Thymus (tissue), 11 donors: Measurements from ENCODE around the gene DISC1. TPM values are rescaled to one million over a fixed set of nuclear protein-coding genes. Genes with fewer than 3 reads are reported as not detected.

Experiments
- DNase-seq, 9 donors: peaks; one replicate each; pipeline ENCODE4 v3.0.0-alpha.2; 2013; ENCODE audit warnings: low spot score in 9 of 9, low read depth in 6 of 9, missing footprints in 1 of 9
- H3K27ac ChIP-seq, 2 donors: one replicate each; pipeline ENCODE4 v1.5.1; 2013; ENCODE audit warnings: control low read depth in 1 of 2, low read depth in 1 of 2, low read length in 1 of 2, mild to moderate bottlenecking in 1 of 2, moderate library complexity in 1 of 2
- H3K27me3 ChIP-seq, 2 donors: one replicate each; pipeline ENCODE4 v1.5.1; 2013; ENCODE audit warnings: low read length in 1 of 2; ENCODE audit not compliant: control insufficient read depth in 2 of 2, insufficient read depth in 1 of 2
- H3K36me3 ChIP-seq, 2 donors: one replicate each; pipeline ENCODE4 v1.5.1; 2013; ENCODE audit warnings: low read length in 1 of 2, mild to moderate bottlenecking in 1 of 2, moderate library complexity in 1 of 2; ENCODE audit not compliant: control insufficient read depth in 2 of 2, insufficient read depth in 2 of 2
- H3K4me1 ChIP-seq, 2 donors: one replicate each; pipeline ENCODE4 v1.5.1; 2013; ENCODE audit warnings: low read length in 2 of 2; ENCODE audit not compliant: control insufficient read depth in 2 of 2, insufficient read depth in 2 of 2
- H3K4me3 ChIP-seq, 2 donors: one replicate each; pipeline ENCODE4 v1.5.1; 2013; ENCODE audit warnings: low read length in 2 of 2, control low read depth in 1 of 2, mild to moderate bottlenecking in 1 of 2
- H3K9me3 ChIP-seq, 2 donors: one replicate each; pipeline ENCODE4 v1.5.1; 2013; ENCODE audit warnings: low read length in 1 of 2, mild to moderate bottlenecking in 1 of 2; ENCODE audit not compliant: control insufficient read depth in 2 of 2, insufficient read depth in 1 of 2
- WGBS: extraction: QIAGEN DNeasy Blood & Tissue Kit; methylation state at CpG from one replicate; pipeline ENCODE4 v1.1.7; 2013; 5-methylcytosine and 5-hydroxymethylcytosine counted together
- polyA plus RNA-seq: library from polyadenylated mRNA; stranded (reverse); fragments of 200-250 nt; gene quantifications from one replicate; pipeline ENCODE4 v1.2.3, GENCODE V29; 2013
- total RNA-seq: library from RNA; stranded (reverse); fragments of 120-200 nt; gene quantifications from one replicate; pipeline ENCODE4 v1.2.4, GENCODE V29; 2013
- donor health status: healthy.

The DISC1 gene
- total and polyA plus RNA-seq, 2 donors: 4.4 to 5.3 TPM

- no peak overlapping the region for H3K27ac ChIP-seq
- H3K36me3 ChIP-seq: no peaks in the 10 kb centered on the region
- no peaks in the 10 kb centered on the region for H3K9me3 ChIP-seq
- WGBS: 96% methylated on average over 1 of the region's 1 CpG
- no peaks in the 10 kb centered on the region for H3K27me3 ChIP-seq
- H3K4me3 ChIP-seq: no peak overlapping the region
- no peaks in the 10 kb centered on the region for H3K4me1 ChIP-seq
- DNase-seq: no peak
Measured at GRCh38 chr1:232037774-232038388, 411.3 kb downstream of the DISC1 start.

GRCh38 chr1:232038706-232039677 lies 412.4 kb downstream of the DISC1 start:
- Histone ChIP-seq H3K4me1 (no peaks in the 10 kb centered on the region), H3K9me3 (no peaks in the 10 kb centered on the region), H3K4me3 (no peak overlapping the region), H3K27ac (no peak overlapping the region), H3K27me3 (no peaks in the 10 kb centered on the region), H3K36me3 (no peaks in the 10 kb centered on the region)
- 92% methylated on average over 8 of the region's 8 CpGs for WGBS
- no peak for DNase-seq

DNA sequence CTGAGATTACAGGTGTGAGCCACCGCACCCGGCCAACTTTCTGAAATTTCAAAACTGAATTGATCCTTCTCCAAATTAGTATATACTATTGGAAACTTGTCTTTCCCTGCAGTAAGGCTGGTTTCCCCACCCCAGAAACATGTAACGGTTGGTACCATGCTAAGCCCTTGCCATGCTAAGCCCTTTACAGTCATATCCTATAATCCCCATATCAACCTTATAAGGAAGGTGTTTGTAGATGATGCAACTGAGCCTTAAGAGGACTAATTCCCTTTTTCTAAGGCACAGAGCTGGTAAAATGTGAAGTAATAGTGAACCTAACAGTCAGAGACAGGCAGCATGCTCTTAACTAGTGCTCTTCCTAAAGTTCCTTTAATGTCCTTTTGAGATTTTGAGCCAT lies 413.7 kb downstream of the DISC1 start:
- DNase-seq: no peak
- H3K27me3 ChIP-seq: no peaks in the 10 kb centered on the region
- WGBS: 96% methylated on average over 3 of the region's 3 CpGs
- no peaks in the 10 kb centered on the region for H3K36me3 ChIP-seq
- no peaks in the 10 kb centered on the region for H3K9me3 ChIP-seq
- H3K4me3 ChIP-seq: no peak overlapping the region
- H3K27ac ChIP-seq: no peak overlapping the region
- no peaks in the 10 kb centered on the region for H3K4me1 ChIP-seq

DNA sequence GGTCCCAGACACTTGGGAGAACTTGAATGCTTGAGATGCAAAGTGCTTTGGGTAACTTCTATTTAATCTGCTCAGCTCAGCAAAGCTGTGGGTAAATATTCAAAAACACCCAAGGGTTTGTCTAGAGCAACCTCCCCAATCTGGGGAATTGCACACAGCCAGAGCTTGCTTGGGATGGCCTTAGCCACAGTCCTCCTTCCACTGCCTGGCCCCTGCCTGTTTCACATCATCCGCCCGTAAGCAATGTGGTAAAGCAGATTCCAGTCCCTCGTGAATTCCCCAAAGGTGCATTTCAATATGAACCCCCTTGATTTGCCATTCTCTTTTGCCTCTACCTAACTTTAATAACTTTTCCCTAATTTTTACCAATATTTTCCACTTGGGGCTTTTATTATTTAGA lies 418.1 kb downstream of the DISC1 start:
- H3K9me3 ChIP-seq: no peaks in the 10 kb centered on the region
- no peak for DNase-seq
- H3K4me3 ChIP-seq: no peak overlapping the region
- 100% methylated on average over 3 of the region's 3 CpGs for WGBS
- no peaks in the 10 kb centered on the region for H3K27me3 ChIP-seq
- no peaks in the 10 kb centered on the region for H3K4me1 ChIP-seq
- H3K27ac ChIP-seq: no peak overlapping the region
- no peaks in the 10 kb centered on the region for H3K36me3 ChIP-seq

DNA sequence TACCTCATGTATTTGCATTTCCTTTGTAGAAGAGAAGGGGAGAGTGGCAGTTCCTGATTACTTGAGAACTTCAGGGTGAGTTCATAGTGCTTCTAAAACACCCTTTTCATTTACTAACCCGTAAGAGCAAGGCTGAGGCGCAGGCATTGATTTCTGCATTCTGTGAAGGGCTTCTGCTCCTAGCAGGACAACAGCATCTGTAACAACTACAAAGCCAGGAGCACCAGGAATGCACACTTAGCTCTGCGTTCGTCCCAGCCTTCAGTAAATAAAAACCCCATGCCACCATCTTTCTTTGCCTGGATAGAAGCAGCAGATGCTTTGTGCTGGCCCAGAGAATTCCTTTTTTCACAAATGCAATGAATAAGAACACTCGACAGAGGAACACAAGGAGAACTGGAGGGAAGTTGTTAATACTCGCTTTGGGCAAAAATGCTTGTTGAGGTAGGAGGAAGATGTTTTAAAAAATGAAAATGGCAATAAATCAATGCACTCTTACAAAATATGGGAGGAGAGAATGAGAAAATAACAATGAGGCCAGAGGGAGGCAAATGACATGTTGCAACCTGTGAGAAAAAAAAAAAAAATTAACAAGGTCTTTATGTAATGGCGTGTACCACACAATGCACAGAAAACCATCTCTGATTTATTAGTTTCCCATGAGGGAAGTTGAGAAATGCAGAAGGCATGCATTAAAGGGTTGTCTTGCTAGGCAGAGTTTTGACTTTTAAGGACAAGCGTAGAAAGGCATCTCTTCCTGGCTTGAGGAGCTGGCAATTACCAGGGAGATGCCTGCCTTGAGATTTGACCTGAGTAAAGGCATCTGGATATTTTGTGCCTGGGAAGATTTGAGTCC lies 418.8 kb downstream of the DISC1 start:
- no peak overlapping the region for H3K27ac ChIP-seq
- H3K4me1 ChIP-seq: no peaks in the 10 kb centered on the region
- no peak for DNase-seq
- 93% methylated on average over 8 of the region's 8 CpGs for WGBS
- no peak overlapping the region for H3K4me3 ChIP-seq
- no peaks in the 10 kb centered on the region for H3K36me3 ChIP-seq
- no peaks in the 10 kb centered on the region for H3K27me3 ChIP-seq
- H3K9me3 ChIP-seq: no peaks in the 10 kb centered on the region

GRCh38 chr1:232046451-232047306 lies 420.1 kb downstream of the DISC1 start:
- Histone ChIP-seq H3K27me3 (no peaks in the 10 kb centered on the region), H3K27ac (no peak overlapping the region), H3K4me1 (no peaks in the 10 kb centered on the region), H3K36me3 (no peaks in the 10 kb centered on the region), H3K9me3 (no peaks in the 10 kb centered on the region), H3K4me3 (no peak overlapping the region)
- DNase-seq: no peak
- WGBS: 94% methylated on average over 3 of the region's 3 CpGs

DNA sequence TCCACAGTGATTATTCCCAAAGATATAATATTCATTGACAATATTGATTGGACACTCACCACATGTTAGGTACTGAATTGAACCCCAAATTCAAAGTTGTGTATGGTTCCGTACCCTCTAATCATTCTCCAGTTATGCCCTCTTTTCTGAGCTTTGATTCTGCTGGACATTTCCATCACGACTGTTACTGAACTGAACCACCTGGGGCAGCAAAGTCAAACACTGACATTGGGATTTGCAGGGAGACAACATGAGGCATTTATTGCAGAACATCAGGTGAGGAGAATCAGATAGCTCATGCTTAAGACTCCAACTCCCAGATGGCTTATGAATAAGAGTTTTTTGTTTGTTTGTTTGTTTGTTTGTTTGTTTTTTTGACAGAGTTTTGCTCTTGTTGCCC lies 420.9 kb downstream of the DISC1 start:
- Histone ChIP-seq H3K4me3 (no peak overlapping the region), H3K4me1 (no peaks in the 10 kb centered on the region), H3K27ac (no peak overlapping the region), H3K9me3 (no peaks in the 10 kb centered on the region), H3K27me3 (no peaks in the 10 kb centered on the region), H3K36me3 (no peaks in the 10 kb centered on the region)
- no peak for DNase-seq
- WGBS: 97% methylated on average over 2 of the region's 2 CpGs

DNA sequence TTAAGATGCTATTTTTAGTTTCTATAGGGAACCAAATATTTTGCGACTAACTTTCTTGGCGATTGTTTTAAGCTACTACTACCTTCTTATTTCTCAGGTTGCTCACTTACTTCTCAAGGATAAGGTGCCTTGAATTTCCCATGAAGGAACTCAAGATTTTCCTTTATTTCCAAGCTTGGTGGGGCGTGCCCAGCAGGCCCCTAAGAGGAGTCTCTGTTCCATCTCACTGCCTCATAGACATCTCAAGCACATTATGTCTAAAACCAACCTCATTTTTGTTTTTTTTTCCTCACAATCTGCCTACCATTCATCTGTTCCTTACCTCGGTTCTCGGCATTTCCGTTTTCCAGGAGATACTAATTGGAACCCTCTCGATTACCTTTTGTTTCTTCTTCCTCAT lies 421.9 kb downstream of the DISC1 start:
- H3K27me3 ChIP-seq: no peaks in the 10 kb centered on the region
- no peak overlapping the region for H3K27ac ChIP-seq
- WGBS: 94% methylated on average over 7 of the region's 7 CpGs
- no peaks in the 10 kb centered on the region for H3K36me3 ChIP-seq
- no peak overlapping the region for H3K4me3 ChIP-seq
- DNase-seq: no peak
- H3K4me1 ChIP-seq: no peaks in the 10 kb centered on the region
- no peaks in the 10 kb centered on the region for H3K9me3 ChIP-seq
